ENCODE results near the gene RASAL2.

DNA sequence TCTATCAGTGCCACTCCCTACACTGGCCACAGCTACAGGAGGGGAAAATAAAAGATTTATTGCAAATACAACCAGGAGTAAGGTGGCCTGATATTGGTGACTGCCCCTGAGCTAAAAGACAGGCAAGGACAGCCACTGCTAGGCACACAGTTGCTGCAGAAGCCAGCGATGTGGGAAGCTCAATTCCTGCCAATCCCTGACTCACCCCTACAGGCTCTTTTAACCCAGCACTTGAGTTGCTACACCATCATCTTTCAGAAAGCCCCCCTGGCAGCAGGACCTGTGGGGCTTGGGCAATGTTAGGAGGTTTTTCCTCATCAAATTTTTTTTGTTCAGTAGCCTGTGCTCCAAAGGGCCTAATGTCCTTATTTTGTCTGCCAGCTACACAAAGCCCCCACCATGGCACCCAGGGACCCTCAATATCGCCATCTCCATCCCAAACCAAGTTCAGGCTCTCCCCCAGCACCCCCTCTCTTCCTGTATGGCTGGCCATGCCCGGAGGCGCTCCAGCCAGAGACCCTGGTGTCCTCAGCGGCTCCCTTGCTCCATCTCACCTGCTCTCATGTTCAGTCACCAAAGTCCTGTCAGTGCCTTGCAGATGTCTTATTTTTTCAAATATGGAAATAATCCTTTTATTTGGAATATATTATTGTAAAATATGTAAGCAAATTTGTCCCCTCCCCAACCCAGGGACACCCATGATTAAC lies 389.5 kb downstream of the RASAL2 start:
- TF ChIP-seq, protein P1, sequence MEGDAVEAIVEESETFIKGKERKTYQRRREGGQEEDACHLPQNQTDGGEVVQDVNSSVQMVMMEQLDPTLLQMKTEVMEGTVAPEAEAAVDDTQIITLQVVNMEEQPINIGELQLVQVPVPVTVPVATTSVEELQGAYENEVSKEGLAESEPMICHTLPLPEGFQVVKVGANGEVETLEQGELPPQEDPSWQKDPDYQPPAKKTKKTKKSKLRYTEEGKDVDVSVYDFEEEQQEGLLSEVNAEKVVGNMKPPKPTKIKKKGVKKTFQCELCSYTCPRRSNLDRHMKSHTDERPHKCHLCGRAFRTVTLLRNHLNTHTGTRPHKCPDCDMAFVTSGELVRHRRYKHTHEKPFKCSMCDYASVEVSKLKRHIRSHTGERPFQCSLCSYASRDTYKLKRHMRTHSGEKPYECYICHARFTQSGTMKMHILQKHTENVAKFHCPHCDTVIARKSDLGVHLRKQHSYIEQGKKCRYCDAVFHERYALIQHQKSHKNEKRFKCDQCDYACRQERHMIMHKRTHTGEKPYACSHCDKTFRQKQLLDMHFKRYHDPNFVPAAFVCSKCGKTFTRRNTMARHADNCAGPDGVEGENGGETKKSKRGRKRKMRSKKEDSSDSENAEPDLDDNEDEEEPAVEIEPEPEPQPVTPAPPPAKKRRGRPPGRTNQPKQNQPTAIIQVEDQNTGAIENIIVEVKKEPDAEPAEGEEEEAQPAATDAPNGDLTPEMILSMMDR (conservative IDR thresholded peaks at IDR 0.05 in 1 of 2, IDR thresholded peaks at IDR 0.05 in 1 of 2; ENCODE audit: low read depth in 1 of 2, low read length in 2 of 2): no peak
- no peak for TF ChIP-seq EZH2 (IDR thresholded peaks at IDR 0.05; ENCODE audit: low read length, missing control alignments)
